ENCODE data around the gene PLEKHH2. TPM values are rescaled to one million over a fixed set of nuclear protein-coding genes. Genes with fewer than 3 reads are reported as not detected.

PLEKHH2 gene
- polyA plus RNA-seq, 1 of the 3 experiments (the other 2 are of a cell fraction) = 1.9 TPM

DNA sequence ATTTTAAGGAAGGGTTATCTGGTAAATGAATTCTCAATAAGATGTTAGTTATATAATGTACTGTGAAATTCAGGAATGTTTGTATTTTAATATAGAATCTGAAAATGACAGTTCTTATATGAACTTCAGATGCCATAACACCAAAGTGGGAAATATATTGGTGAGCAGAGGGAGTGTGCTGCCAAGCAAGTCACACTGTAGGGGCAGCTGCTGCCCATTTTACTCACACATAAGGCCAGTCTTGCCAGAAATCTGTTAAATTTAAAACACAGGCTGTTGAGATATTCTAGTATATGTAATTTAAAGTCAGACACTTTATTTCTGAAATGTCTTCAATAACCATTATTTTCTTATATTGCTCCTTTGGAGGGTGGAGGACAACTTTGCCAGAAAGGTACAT lies 73.8 kb downstream of the PLEKHH2 start:
- Histone ChIP-seq H3F3A (replicated peaks; ENCODE audit: insufficient read depth) (no peaks in the 10 kb centered on the region), H3K9me2 (no peaks in the 10 kb centered on the region), H3K9me3 (no peaks in the 10 kb centered on the region), H4K20me1 (ENCODE audit: insufficient read depth) (no peaks in the 10 kb centered on the region), H3K27me3 (ENCODE audit: insufficient read depth) (no peaks in the 10 kb centered on the region), H3K4me1 (ENCODE audit: control insufficient read depth in 1 of 2, insufficient read depth in 2 of 2, low read depth in 1 of 2, low read length in 1 of 2) (peaks cover 0 to 17% of the 10 kb centered on the region in 2 experiments; a peak in 2 of 4 replicates), H3K36me3 (replicated peaks in 1 of 2; ENCODE audit: control insufficient read depth in 1 of 2, insufficient read depth in 2 of 2, low read length in 1 of 2) (no peaks in the 10 kb centered on the region), H3K4me2 (no peak overlapping the region), H3K9ac (no peak overlapping the region), H3K79me2 (ENCODE audit: insufficient read depth) (no peaks in the 10 kb centered on the region), H2AFZ (ENCODE audit: low read depth) (no peak overlapping the region), H3K4me3 (ENCODE audit: low read depth in 2 of 2, low read length in 1 of 2) (no peak overlapping the region), H3K27ac (ENCODE audit: low read depth in 2 of 2, low read length in 1 of 2) (no peak overlapping the region)
- POLR2A ChIA-PET = no interaction called here
- CTCF ChIA-PET = interaction anchor here (1.0 kb wide), 1 partner anchor 14 kb away, joined by 3 read pairs; no protein-coding TSS in a partner anchor
- TF ChIP-seq GATA2 (CRISPR knock-in tag; IDR thresholded peaks at IDR 0.05) (no peak), RFX5 (IDR thresholded peaks at IDR 0.05; ENCODE audit: low read length) (no peak), NFIC (IDR thresholded peaks at IDR 0.05; ENCODE audit: borderline replicate concordance) (no peak), FOXJ3 (CRISPR knock-in tag; IDR thresholded peaks at IDR 0.05) (no peak), TCF12 (IDR thresholded peaks at IDR 0.05) (no peak), JUND (IDR thresholded peaks at IDR 0.05) (no peak)
- TF ChIP-seq, protein P1, sequence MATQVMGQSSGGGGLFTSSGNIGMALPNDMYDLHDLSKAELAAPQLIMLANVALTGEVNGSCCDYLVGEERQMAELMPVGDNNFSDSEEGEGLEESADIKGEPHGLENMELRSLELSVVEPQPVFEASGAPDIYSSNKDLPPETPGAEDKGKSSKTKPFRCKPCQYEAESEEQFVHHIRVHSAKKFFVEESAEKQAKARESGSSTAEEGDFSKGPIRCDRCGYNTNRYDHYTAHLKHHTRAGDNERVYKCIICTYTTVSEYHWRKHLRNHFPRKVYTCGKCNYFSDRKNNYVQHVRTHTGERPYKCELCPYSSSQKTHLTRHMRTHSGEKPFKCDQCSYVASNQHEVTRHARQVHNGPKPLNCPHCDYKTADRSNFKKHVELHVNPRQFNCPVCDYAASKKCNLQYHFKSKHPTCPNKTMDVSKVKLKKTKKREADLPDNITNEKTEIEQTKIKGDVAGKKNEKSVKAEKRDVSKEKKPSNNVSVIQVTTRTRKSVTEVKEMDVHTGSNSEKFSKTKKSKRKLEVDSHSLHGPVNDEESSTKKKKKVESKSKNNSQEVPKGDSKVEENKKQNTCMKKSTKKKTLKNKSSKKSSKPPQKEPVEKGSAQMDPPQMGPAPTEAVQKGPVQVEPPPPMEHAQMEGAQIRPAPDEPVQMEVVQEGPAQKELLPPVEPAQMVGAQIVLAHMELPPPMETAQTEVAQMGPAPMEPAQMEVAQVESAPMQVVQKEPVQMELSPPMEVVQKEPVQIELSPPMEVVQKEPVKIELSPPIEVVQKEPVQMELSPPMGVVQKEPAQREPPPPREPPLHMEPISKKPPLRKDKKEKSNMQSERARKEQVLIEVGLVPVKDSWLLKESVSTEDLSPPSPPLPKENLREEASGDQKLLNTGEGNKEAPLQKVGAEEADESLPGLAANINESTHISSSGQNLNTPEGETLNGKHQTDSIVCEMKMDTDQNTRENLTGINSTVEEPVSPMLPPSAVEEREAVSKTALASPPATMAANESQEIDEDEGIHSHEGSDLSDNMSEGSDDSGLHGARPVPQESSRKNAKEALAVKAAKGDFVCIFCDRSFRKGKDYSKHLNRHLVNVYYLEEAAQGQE (IDR thresholded peaks at IDR 0.05; ENCODE audit: low read depth, low read length) = no peak
- TF ChIP-seq, protein P2, sequence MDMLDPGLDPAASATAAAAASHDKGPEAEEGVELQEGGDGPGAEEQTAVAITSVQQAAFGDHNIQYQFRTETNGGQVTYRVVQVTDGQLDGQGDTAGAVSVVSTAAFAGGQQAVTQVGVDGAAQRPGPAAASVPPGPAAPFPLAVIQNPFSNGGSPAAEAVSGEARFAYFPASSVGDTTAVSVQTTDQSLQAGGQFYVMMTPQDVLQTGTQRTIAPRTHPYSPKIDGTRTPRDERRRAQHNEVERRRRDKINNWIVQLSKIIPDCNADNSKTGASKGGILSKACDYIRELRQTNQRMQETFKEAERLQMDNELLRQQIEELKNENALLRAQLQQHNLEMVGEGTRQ (IDR thresholded peaks at IDR 0.05; ENCODE audit: borderline replicate concordance, low read depth, low read length) = no peak
- no peak for DNase-seq

DNA sequence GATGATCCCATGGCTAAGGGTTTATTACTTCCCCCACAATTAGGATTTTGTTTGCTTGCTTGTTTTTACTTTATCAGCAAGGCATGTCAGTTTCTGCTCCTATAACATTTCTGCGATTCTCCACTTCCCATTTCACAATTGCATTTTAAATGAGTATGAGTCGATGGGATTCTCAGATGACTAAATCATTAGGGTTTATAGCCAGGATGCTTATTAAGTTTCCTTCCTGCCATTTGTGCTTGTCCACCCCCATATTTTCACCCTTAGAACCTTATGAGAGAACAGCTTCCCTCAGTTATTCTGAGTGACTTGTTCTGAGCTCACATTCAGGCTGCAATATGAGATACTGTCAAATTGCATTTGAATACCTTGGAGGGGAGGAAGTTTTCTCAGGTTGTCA lies 77.1 kb downstream of the PLEKHH2 start:
- H3K4me2 ChIP-seq = peak overlapping the region; percentile 12; the same call in 1 of the 2 replicates

More for the DNA sequence above, 77.1 kb downstream of the PLEKHH2 start:
- H3K4me3 ChIP-seq (ENCODE audit: low read depth in 2 of 2, low read length in 1 of 2) = no peak overlapping the region
- WGBS (ENCODE audit: low lambda C conversion rate) = 26% methylated on average over 2 of the region's 2 CpGs
- ChIA-PET POLR2A (no interaction called here), CTCF (no interaction called here)
- no peaks in the 10 kb centered on the region for H3K79me2 ChIP-seq (ENCODE audit: insufficient read depth)
- no peaks in the 10 kb centered on the region for H4K20me1 ChIP-seq (ENCODE audit: insufficient read depth)
- peaks cover 0 to 9% of the 10 kb centered on the region in 2 experiments; a peak in 1 of 4 replicates for H3K4me1 ChIP-seq (ENCODE audit: control insufficient read depth in 1 of 2, insufficient read depth in 2 of 2, low read depth in 1 of 2, low read length in 1 of 2)
- H3K9ac ChIP-seq = no peak overlapping the region
- no peak overlapping the region for H3K27ac ChIP-seq (ENCODE audit: low read depth in 2 of 2, low read length in 1 of 2)
- TF ChIP-seq SIN3A (IDR thresholded peaks at IDR 0.05; ENCODE audit: borderline replicate concordance, low read depth, low read length) (no peak), FOXM1 (IDR thresholded peaks at IDR 0.05; ENCODE audit: low read depth) (no peak), GATA2 (CRISPR knock-in tag; IDR thresholded peaks at IDR 0.05) (no peak)
- no peaks in the 10 kb centered on the region for H3K9me3 ChIP-seq
- no peaks in the 10 kb centered on the region for H3F3A ChIP-seq (replicated peaks; ENCODE audit: insufficient read depth)
- H3K27me3 ChIP-seq (ENCODE audit: insufficient read depth) = no peaks in the 10 kb centered on the region
- DNase-seq = no peak
- no peaks in the 10 kb centered on the region for H3K36me3 ChIP-seq (replicated peaks in 1 of 2; ENCODE audit: control insufficient read depth in 1 of 2, insufficient read depth in 2 of 2, low read length in 1 of 2)
- no peaks in the 10 kb centered on the region for H3K9me2 ChIP-seq
- H2AFZ ChIP-seq (ENCODE audit: low read depth) = peak overlapping the region; percentile 26; the same call in 1 of the 2 replicates
